HG03045 (cell line): ENCODE measurements around the gene SMARCC1.
"Not testable (repeated sequence)": the region's sequence is repeated elsewhere in the genome, so short reads cannot be mapped to it uniquely, and the experiment has no call there.

Experiments used
- ATAC-seq: cut with Tn5 transposase; IDR thresholded peaks from one replicate; pipeline ENCODE4 v1.9.1; 2021; ENCODE audit warnings: mild to moderate bottlenecking, moderate library complexity; ENCODE audit not compliant: unreplicated experiment

Gene SMARCC1

GRCh38 chr3:47781685-47782445 lies at the start of gene SMARCC1:
TSS of gene SMARCC1 (minus strand) at chr3:47781893. CDS start at chr3:47781797, 96 bp downstream.
- peak; percentile 85 for ATAC-seq

- ATAC-seq, result not testable (repeated sequence)
Measured at GRCh38 chr3:47829482-47829881, 47.8 kb upstream of the SMARCC1 start.

GRCh38 chr3:47825590-47825989 lies 43.9 kb upstream of the SMARCC1 start:
- ATAC-seq, result no peak

- peak; percentile 92 for ATAC-seq
Measured at GRCh38 chr3:47824541-47825473, 43.1 kb upstream of the SMARCC1 start.

- no peak for ATAC-seq
Measured at GRCh38 chr3:47817609-47818008, 35.9 kb upstream of the SMARCC1 start.

- no peak for ATAC-seq
Measured at GRCh38 chr3:47813551-47814177, 32.0 kb upstream of the SMARCC1 start.

GRCh38 chr3:47804577-47804976 lies 22.9 kb upstream of the SMARCC1 start:
- ATAC-seq, result no peak

GRCh38 chr3:47803480-47804025 lies 21.9 kb upstream of the SMARCC1 start:
- ATAC-seq, result no peak

- ATAC-seq, result peak; percentile 87
Measured at GRCh38 chr3:47802734-47803479, 21.2 kb upstream of the SMARCC1 start, which contains the start of gene DHX30. TSS of gene DHX30 (plus strand) at chr3:47803138. CDS start at chr3:47810684, 7,546 bp downstream.

- ATAC-seq, result no peak
Measured at GRCh38 chr3:47799733-47800132, 18.0 kb upstream of the SMARCC1 start.

GRCh38 chr3:47794544-47794943 lies 12.9 kb upstream of the SMARCC1 start:
- ATAC-seq, result no peak

- ATAC-seq, result no peak
Measured at GRCh38 chr3:47792699-47793098, 11.0 kb upstream of the SMARCC1 start.

GRCh38 chr3:47791193-47791855 lies 9.6 kb upstream of the SMARCC1 start:
- no peak for ATAC-seq

GRCh38 chr3:47783673-47784072 lies 2.0 kb upstream of the SMARCC1 start:
- no peak for ATAC-seq

- ATAC-seq, result no peak
Measured at GRCh38 chr3:47782446-47783308, 984 bp upstream of the SMARCC1 start.

GRCh38 chr3:47780741-47781684 lies 680 bp downstream of the SMARCC1 start:
- ATAC-seq, result peak; percentile 30

- no peak for ATAC-seq
Measured at GRCh38 chr3:47778746-47779145, 2.9 kb downstream of the SMARCC1 start.

- ATAC-seq, result no peak
Measured at GRCh38 chr3:47772788-47773187, 8.9 kb downstream of the SMARCC1 start.
